Muscle of arm (tissue), 12 donors: ENCODE data around the gene GALNT16. TPM values are rescaled to one million over a fixed set of nuclear protein-coding genes. Genes with fewer than 3 reads are reported as not detected.
"Not testable (repeated sequence)": the region's sequence is repeated elsewhere in the genome, so short reads cannot be mapped to it uniquely, and the experiment has no call there.

Source experiments
- DNase-seq: peaks from one replicate; pipeline ENCODE4 v3.0.0-alpha.2; 2013
- polyA plus RNA-seq, 12 donors: library from polyadenylated mRNA; unstranded; fragments of 120-200 nt; gene quantifications; one replicate each; pipeline ENCODE4 v1.2.1, GENCODE V29; 2013; ENCODE audit not compliant: insufficient read length in 12 of 12

Gene GALNT16
- polyA plus RNA-seq, 12 donors, result 21.3 to 64.5 (median 28.7) TPM; not detected in 1

DNA sequence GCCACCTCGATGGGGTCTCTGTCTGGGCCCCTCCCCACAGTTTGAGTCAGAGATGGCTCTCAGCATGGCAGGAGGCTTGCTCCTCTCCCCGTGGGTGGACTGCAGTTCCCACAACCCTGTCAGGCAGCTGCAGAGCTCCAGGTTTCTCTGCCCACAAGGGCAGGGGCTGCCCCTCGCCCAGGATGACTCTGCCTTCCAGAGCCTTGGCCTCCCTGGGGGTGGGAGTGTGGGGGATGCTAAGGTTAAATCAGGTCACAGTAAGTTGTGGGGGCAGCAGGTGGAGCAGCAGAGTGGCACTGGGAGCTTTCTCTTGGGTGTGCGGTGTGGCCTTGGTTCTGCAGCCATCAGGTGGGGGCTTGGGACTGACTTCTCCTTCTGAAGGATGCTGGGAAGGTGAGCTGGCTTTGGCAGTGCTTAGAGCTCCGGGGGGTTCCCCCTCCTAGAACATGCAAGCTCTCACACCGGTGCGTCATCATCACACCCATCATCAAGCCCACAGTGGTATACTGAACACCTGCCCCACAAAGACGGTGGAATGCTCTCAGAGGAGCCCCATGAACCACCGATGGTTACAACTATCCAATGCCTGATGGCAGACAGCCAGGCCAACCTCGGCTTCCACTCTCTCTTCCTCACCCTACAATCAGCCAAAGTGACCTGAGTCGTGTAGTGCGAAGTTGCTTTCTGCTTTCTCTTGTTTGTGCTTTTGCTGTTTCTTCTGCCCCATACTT, 98.4 kb downstream of the GALNT16 start:
- DNase-seq, result no peak

DNA sequence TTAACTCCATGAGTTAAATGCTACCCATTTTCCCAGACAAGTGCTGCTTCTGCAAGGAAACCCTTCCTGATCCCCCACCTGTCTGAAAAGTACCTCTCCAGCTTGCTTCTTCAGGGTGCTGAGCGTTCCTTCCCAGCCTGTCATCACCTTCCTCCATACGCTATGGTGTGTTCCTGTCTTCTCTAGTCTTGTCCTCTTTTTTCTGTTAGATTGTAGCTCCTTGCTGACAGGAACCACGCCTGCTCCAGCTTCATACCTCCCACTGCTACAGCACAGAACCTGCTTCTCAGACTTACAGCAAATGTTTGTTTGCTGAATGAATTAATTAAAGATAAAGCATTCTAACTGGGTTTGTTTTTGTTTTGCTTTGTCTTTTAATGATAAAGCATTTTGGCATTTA, 99.0 kb downstream of the GALNT16 start:
- no peak for DNase-seq

DNA sequence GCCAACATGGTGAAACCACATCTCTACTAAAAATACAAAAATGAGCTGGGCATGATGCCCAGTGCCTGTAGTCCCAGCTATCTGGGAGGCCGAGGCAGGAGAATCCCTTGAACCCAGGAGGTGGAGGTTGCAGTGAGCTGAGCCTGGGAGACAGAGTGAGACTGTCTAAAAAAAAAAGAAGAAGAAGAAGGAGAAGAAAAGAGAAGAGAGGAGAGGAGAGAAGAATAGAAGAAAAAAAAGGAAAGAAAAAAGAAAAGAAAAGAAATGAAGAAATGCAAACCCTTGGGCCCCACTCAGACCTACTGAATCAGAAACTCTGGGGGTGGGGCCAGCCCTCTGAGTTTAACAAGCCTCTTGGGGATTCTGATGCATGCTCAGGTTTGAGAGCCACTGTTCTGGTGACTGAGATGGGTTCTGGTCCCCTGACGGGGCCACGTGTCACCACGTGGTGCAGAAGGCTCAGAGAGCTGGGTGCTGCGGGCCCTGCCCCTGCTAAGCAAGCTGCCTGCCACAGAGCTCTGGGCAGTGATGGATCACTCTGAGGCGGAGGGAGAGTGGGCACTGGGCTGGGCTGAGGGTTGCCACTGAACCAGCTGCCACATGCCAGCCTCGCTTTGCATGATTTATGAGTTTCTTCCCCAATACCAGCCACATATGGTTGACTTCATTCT, 100.6 kb downstream of the GALNT16 start:
- no peak for DNase-seq

DNA sequence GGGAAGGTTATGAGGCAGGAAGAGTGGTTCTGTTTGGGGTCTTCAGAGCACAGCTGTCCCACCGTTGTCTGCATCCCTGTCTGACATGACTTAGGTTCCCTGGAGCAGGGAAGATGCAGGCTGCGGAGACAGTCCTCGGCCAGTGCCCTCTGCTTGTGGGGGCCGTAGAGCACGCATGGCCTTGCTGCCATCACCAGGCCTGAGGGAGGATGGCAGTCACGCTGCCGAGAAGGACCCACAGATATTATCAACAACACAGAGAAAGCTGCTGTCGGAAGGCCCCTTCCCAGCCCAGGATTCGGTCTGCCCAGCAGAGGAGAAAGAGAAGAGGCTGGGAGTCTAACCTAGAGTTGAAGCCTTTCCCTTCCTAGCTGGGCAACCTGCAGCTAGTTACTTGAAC, 103.1 kb downstream of the GALNT16 start:
- DNase-seq, result peak; percentile 14

DNA sequence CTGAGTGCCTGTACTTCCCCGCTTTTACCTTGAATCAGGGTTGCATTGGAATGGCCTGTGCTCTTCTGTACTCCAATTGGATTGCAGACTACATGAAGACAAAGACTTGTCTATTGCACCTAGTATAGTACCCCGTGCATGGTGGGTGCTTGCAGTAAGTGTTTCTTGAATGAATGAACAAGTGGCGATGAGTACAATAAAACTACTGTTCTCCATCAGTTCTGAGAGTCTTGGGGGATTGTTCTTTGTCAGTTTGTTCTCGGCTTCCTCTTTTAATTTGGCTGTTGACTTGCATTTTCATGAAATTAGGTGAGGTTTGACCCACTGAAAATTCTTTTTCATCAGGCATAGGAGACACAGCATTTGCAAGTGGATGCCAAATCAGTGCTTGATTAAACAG, 104.0 kb downstream of the GALNT16 start:
- DNase-seq, result no peak

DNA sequence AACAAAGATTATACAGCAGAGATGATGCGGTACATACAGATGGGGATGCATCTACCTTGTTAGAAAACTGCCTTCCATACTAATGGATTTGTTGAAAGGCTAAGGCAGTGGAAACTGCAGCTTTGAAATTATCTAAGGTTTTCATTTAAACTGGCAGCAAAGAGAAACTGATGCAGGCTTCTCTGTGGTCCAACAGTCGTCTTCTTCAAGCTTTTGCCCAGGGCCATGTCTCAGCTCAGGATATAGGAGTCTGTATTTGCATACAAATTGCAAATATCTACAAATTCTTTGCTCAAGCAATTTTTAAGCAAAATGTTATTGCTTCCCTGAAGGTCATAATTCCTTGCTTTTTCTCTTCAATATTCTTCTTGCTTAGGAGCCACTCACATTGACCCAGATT, 104.4 kb downstream of the GALNT16 start:
- no peak for DNase-seq

DNA sequence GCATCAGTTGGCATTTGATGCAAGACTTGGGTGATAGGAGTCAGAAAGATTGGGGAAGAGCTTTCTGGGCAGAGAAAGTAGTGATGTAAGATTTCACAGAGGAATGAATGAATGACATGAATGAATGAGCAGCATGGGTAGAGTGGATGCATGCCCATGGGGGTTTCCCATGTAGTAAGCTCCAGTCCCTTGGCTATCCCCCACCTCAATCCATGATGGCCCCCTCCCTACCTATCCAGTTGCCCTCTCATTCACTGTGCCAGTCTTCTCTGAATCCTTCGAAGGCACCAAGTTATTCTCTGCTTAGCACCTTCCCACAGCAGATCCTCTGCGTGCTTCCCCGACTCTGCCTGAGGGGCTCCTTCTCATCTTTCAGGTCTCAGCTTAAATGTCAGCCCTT, 106.1 kb downstream of the GALNT16 start:
- DNase-seq, result no peak

DNA sequence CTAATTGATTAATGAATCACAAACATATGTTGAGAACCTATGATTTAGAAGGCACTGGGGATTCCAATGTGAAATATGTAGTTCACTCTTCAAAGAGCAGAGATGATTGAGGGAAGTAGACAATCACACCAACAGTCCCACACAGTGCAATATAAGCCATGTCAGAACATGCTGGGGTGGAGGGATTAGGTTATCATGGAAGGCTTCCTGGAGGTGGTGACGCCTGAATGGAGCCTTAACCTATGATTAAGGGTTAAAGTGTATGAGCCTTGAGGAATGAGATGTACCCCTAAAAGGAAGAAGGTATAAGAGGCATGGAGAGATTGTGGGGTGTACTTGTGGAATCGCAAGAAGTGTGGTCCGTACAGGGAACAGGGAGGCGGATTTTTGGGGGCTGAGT, 106.8 kb downstream of the GALNT16 start:
- DNase-seq, result no peak

DNA sequence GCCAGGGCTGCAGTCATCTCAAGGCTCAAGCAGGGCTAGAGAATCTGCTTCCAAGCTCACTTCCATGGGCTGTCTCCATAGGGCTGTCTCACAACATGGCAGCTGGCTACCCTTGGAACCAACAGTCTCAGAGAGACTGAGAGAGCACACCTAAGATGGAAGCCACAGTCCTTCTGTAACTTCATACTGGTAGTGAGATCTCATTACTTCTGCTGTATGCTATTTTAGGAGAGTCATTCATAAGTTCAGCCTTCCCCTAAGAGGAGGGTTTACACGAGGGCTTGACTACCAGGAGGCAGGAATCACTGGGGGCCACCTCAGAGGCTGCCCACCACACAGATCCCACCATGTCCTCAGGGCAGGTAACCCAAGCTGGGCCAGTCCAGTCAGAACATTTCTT, 108.4 kb downstream of the GALNT16 start:
- DNase-seq, result no peak

DNA sequence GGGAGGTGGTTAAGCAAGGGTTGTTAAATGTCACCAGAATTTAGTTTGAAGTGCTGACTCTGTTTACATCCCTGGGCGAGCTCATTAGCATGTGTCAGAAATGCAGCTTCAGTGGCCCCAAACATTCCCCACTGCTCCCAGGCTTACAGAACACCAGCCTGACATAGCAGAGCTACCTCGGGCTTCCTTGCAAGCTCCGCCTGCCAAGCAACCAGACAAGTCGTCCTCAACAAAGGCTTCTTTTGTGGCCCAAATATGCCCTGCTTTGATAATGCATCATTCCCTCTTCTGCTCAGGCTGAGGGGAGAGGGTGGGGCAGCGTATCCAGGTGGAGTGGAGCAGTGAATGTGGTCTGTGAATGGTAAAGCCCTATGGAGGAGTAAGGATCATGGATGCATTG, 110.1 kb downstream of the GALNT16 start:
- DNase-seq, result no peak

DNA sequence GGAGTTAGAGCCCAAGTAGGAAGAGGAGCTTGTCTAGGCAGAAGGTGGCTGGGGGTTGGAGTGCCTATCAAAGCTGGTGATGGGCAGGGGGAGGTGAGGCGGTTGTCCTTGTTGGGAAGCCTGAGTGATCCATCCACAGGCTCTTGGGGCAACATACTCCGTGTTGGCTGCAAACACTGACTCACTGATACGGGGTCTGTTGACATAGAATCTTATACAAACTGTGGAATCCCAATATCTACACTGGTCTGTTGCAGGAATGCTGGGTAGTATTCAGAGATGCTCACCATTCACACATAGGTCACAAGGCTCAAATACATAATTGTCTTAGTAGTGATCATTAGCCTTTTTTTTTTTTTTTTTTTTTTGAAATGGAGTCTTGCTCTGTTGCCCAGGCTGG, 112.2 kb downstream of the GALNT16 start:
- DNase-seq, result no peak

DNA sequence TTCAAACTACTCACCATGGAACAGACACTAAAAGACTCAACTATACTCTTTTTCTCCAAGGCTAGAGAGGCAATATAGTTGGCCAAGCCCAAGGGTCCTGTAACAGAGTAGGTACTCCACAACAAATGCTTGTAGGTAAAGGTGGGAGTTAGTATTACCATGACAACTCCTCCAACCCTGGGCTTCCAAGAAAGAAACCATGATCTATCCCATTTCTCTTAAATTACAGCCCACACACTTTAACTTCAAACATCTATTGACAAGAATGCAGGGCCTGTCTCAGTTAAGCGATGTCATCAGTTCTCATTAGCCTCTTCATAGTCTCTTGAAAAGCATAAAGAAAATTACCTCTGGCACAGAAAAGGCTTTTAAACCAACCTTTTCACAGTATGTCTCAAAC, 113.1 kb downstream of the GALNT16 start:
- DNase-seq, result no peak

DNA sequence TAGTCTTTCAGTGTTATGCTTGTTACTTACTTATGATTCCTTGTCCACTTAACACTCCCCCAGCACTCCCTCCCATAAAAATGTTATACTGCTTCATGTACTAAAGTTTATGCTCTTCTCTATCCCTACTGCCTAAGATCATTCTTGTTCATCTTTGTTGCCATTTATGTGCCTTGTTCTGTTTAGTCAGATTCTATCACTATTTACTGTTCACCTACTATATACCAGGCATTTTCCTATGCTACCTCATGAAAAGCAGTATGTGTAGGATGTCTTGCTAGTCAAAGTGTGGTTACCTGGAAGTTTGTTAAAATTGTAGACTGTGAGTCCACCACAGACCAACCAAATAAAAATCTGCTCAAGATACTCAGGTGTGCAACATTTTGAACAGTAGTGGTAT, 114.3 kb downstream of the GALNT16 start:
- DNase-seq, result no peak

DNA sequence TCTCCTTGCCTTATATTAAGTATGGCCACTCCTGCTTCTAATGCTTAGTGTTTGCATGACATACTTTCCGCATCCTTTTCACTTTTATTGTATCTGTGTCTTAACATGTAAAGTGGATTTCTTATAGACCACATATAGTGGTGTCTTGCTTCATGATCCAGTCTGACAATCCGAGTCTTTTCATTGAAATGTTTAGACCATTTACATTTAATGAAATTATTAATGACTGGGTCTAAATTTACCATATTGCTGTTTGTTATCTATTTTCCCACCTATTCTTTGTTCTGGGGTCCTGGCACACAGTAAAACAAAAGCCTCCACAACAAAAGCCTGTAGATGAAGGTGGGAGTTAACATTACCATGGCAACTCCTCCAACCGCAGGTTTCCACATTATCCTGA, 115.2 kb downstream of the GALNT16 start:
- DNase-seq, result no peak

DNA sequence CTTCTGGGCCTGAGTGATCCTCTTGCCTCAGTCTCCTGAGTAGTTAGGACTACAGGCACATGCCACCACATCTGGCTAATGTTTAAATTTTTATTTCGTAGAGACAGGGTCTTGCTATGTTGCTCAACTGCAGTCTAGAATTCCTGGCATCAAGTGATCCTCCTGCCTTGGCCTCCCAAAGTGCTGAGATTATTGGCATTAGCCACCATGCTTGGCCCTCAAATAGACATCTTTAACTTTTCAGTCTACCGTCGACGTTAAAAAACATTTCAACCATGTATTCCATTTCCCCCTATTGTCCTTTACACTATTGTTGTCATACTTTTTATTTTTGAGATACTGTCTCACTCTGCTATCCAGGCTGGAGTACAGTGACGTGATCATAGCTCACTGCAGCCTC, 115.8 kb downstream of the GALNT16 start:
- no peak for DNase-seq

DNA sequence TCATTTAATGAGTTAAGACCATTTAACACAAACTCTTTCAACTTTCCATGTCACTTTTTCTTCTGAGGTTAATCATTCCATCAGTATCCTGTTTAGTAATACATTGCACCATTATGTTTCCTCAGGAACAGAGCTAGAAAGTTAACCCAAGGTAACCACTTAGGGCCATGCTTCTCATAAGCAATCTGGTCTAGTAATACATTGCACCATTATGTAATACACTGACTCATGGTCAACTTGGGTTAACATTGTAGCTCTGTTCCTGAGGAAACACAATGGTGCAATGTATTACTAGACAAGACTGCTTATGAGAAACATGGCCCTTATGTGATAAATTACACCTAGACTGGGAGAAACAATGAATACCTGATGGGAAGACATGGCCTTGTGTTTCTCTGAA, 116.5 kb downstream of the GALNT16 start:
- DNase-seq, result no peak

DNA sequence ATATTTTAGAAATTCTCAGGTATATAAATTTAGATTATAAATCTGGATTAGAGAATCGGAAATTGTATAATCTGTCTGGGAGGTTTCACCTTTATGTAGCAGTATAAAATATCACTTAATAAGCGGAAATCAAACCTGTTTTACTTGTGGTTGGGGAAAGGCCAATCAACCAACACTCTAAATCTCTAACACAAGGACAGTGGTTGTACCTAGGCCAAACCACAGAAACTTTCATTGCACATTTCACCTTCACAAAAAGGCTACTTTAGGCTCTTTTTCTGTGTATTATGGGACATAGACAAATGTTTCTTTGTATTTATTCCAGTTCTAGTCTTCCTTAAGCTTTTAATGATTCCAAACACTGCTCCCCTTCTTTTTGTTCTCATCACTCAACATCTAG, 118.3 kb downstream of the GALNT16 start:
- no peak for DNase-seq

DNA sequence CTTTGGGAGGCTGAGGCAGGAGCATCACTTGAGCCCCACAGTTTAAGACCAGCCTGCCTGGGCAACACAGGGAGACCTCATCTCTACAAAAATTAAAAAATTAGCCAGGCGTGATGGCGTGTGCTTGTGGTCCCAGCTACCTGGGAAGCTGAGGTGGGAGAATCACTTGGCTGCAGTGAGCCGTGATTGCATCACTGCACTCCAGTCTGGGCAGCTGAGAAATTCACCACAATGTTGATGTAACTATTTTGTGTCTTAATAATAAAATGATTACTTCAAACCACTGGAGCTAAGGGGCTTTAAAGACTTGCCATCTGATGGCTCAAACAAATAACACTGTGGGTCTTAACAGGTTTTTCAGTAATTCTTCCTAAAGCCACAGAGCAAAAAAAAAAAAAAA, 127.4 kb downstream of the GALNT16 start:
- no peak for DNase-seq

DNA sequence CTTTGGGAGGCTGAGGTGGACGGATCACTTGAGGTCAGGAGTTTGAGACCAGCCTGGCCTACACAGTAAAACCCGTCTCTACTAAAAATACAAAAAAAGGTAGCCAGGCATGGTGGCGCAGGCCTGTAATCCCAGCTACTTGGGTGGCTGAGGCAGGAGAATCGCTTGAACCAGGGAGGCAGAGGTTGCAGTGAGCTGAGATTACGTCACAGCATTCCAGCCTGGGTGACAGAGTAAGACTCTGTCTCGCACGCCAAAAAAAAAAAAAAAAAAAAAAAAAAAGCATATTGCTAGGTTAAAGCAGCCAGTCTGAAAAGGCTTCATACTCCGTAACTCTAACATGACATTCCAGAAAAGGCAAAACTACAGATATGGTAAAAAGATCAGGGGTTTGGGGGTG, 131.4 kb downstream of the GALNT16 start:
- DNase-seq, result not testable (repeated sequence)

DNA sequence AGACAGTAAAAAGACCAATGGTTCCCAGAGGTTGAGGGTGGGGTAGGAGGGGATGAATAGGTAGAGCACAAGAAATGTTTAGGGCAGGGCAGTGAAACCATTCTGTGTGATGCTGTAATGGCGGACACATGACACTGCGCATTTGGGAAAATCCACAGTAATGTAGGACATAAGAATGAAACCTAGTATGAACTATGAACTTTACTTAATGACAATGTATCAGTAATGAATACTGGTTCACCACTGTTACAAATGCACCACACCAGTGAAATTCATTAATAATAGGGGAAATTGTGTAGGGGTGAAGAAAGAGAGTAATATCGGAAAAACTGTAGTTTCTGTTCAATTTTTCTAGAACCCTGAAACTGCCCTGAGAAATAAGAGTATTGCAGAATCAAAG, 132.5 kb downstream of the GALNT16 start:
- no peak for DNase-seq

DNA sequence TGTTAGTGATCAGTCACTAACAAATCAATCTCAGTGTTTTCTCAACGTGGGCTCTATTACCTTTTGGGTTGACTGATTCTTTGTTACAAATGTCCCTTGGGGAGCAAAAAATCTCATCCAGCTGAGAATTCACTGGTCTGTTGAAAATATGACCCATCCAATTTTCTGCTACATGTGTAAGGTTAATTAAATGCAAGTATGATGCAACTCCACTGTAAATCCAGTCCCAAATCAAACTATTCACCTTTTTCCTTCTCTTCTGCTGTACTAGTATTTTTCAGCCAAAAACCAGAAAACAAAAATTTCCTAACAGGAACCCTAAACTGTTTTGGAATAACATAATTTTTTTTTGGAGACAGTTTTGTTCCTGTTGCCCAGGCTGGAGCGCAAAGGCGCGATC, 136.0 kb downstream of the GALNT16 start:
- no peak for DNase-seq

DNA sequence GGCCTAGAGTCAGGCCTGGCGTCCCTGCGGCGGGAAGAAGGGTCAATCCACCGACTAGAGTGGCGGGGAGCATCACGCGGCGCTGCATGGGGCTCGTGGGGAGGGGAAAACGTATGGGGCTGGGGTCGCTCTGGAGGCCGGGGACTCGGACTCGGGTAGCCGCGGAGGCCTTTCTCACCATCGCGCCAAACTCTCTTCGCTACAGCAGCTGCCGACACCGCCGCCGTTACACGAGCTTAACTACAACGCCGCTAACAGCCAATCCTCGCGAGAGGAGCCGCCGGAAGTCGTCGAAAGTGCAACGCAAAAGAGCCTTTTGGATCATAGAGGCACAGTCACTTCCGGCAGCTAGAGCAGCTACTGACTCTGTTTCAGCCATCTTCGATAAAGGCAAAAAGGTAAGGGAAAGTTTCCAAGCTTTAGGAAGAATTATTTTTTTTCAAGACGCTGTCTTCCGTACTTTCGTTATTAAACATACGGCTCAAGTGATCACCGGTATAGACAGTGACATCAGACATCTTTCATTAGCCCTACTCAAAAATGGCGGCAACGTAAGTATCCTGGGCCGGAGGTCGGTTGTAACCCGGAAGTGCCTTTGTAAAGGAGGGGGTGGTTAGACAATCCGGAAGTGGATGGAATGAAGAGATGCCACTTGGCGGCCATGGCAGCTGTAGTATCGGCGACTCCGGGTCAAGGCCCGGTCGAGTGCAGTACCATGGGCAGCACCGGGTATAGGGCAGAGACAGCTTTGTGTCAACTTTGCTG, 138.3 kb downstream of the GALNT16 start, which contains the start of the genes ERH and SLC39A9:
TSS of gene ERH (minus strand) at position 247 of the 765 bp plus-strand sequence. CDS start at position 181, 66 bp downstream.
TSS of gene SLC39A9 (plus strand) at position 640 of the 765 bp plus-strand sequence. CDS start 678 bp downstream, outside the sequence.
- DNase-seq, result peak; percentile 98

DNA sequence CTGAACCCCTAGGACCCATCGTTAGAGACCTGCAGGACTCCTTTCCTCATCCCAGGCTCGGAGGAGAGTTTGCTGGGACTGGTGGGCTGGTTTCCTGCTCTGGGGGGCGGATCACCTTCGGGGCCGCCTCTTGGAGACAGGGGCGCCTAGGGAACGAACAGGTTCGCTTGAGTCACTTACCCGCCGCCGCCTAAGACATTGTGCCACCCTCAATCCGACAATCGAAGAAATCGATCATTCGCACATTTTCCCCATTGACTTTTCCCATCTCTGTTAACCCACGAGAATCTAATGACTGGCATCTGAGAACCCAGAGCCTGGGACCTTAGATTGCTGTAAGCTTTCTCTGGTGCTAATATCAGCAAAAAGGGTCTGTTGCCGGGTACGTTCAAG, 138.9 kb downstream of the GALNT16 start:
- DNase-seq, result no peak
